ENCODE measurements around the gene LYAR. TPM values are rescaled to one million over a fixed set of nuclear protein-coding genes. Genes with fewer than 3 reads are reported as not detected.
A peak's percentile ranks its signal among the peaks of the same experiment; 100 is the strongest.

LYAR gene
- total RNA-seq, 2 donors from 2014 or later = 34.7 to 39.6 TPM

DNA sequence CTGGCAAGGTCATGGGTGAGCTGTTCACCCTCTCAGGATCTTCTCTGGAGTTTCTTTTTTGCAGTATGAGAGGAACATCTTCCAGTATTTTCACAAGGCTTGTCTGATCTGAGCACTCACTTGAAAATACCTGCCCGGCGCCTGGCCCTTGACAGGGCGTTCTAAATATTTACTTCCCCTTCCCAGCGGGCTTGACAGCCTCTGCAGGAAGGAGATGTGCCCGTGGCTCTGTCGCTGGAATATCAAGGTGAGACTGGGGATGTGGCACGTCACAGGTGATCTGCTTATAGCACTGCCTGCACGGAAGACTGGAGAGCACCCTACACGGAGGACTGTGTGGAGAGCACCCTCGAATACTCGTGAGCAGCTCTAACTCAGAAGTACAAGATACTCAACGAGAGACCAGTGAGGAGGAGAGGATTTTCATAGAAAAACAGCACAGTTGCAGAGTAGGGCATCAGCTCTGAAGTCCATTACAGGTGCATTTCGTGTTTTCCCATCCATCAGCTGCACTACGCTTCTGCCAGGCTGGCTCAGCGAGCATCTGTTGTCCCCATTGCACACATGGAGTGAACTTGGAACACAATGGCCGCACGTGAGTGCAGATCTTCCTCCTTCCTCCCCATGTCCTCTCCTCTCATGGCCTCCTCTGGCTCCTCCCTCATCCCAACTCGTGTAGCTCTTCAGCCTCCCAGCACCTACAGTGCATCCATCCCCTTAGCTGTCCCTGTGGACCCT is 32.2 kb upstream of the LYAR start:
- ATAC-seq = no peak
- no peaks in the 10 kb centered on the region for H3K9me3 Mint-ChIP-seq
- peaks cover 0 to 4% of the 10 kb centered on the region in 2 donors for H3K36me3 Mint-ChIP-seq
- DNase-seq (ENCODE audit: low spot score in 2 of 2) = no peak
- H3K27ac Mint-ChIP-seq = peak overlapping the region; percentile 28 to 46

DNA sequence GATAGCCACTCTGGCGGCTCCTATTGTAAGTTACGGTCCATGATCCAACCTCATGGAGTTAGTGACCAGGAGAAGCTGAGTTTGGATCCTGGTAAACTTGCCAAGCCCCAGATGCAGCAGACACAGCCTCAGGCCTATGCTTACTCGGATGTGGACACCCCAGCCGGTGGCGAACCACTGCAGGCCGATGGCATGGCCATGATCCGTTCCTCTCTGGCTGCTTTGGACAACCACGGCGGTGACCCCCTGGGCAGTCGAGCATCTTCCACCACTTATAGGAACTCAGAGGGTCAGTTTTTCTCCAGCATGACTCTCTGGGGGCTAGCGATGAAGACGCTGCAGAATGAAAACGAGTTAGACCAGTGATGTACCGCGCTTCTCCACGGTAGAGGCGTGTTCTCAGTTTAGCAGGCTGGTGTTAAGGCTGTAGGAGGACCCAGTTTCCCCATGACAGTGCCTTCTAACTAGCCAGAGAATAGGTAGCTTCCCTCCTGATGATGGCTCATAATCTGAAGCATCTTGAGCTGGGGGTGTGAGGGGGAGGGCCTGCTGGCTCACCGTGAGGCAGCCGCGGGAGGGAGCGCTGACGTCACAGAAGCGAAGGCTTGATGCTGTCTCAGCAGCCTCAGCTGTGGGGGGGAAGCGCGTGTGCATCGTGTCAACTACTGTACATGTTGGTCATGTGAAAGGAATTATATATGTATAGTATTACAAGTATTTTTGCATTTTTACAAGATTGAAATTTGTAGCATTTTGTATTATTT is 31.2 kb upstream of the LYAR start:
- ATAC-seq (no peak), DNase-seq (ENCODE audit: low spot score in 2 of 2) (no peak)
- no peak overlapping the region for H3K27ac Mint-ChIP-seq
- peaks cover 1 to 4% of the 10 kb centered on the region in 2 donors for H3K36me3 Mint-ChIP-seq
- H3K9me3 Mint-ChIP-seq = no peaks in the 10 kb centered on the region

DNA sequence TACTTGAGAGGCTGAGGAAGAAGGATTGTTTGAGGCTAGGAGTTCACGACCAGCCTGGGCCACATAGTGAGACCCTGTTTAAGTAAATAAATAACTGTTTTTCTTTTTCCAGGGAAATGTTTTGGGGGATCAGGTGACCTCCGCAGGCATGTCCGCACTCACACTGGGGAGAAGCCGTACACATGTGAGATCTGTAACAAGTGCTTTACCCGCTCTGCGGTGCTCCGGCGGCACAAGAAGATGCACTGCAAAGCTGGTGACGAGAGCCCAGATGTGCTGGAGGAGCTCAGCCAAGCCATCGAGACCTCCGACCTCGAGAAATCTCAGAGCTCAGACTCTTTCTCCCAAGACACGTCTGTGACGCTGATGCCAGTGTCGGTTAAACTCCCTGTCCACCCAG is 30.6 kb upstream of the LYAR start:
- H3K27ac Mint-ChIP-seq = no peak overlapping the region
- DNase-seq (ENCODE audit: low spot score in 2 of 2) = no peak
- peaks cover 4 to 7% of the 10 kb centered on the region in 2 donors for H3K36me3 Mint-ChIP-seq
- ATAC-seq = no peak
- no peaks in the 10 kb centered on the region for H3K9me3 Mint-ChIP-seq

DNA sequence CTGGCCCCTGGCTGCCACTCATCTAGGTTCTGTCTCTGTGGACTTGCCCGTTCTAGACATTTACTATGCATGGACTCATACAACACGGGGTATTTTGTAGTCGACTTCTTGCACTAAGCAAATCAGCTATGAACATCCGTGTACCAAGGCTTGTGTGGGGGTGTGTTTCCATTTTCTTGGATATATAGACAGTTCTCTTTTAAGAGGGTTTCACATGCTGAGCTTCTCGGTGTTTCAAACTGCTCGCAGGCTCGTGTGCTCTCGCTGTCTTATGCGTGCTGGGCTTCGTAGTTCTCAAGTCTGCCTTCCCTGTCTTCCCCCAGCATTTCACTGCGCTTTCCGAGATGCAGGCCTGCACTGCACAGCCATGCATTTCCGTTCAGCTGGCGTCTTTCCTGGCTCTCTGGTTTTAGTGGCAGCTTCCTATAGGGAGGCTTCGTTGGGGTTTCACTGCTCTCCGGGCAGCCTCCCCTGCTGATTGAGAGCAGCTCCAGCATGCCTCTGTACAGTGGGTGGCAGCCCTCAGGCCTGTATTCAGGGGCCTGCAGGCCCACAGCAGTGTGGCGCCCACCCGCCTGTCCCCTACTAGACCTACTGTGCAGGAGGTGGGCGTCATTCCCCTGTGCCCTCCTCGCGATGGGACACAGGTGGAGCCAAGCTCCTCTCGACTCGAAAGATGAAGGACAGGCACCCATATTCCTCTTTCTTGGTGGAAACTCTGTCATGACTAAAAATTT is 27.7 kb upstream of the LYAR start:
- ATAC-seq (no peak), DNase-seq (ENCODE audit: low spot score in 2 of 2) (no peak)
- H3K36me3 Mint-ChIP-seq = peaks cover 3 to 7% of the 10 kb centered on the region in 2 donors
- H3K27ac Mint-ChIP-seq = no peak overlapping the region
- no peaks in the 10 kb centered on the region for H3K9me3 Mint-ChIP-seq

DNA sequence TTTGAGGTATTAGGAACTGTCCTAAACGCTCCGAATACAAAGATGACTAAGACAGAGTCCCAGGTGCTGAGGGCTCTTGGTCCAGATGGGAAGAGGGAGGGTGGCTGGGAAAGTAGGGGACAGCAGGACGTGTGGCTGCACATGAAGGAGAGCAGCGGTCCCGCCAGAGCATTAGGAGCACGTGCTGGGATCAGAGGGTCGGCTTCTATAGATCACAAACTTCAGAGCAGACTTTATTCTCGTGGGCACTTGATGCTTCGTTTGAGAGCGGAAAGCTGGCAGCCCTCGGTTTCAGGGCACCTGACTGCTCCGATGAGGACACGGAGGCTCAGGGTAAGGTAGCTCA is 26.2 kb upstream of the LYAR start:
- Mint-ChIP-seq H3K27ac (peak overlapping the region in 1 of 2 donors; percentile 50), H3K36me3 (peaks cover 0 to 7% of the 10 kb centered on the region in 2 donors)
- DNase-seq (ENCODE audit: low spot score in 2 of 2) = no peak

DNA sequence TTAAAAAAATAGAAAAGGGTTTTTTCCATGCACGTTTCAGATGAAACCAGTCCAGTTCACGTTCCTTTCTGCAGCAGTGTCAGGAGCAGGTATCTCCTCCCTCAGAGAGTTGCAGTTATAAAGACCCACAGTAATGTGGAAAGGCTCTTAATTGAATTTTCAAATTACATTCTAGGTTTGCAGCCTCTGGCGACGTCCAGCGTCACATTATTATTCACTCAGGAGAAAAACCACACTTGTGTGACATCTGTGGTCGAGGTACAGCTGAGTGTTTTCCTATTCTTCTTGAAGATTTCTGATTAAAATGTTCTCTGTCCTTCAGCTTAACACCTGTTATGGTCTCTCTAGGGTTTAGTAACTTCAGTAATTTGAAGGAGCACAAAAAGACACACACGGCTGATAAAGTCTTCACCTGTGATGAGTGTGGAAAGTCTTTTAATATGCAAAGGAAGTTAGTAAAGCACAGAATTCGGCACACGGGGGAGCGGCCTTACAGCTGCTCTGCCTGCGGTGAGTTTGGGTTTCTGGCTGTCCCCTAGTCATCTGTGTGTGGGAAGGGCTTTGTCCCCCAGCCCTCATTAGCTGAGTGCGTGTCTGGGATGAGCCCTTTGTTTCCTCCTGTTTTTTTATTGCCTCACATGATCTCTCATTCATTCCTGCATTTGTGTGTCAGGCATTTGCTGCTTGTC is 25.7 kb upstream of the LYAR start:
- H3K36me3 Mint-ChIP-seq = peaks cover 0 to 7% of the 10 kb centered on the region in 2 donors
- H3K9me3 Mint-ChIP-seq = no peaks in the 10 kb centered on the region
- DNase-seq (ENCODE audit: low spot score in 2 of 2) (no peak), ATAC-seq (no peak)
- peak overlapping the region in 1 of 2 donors; percentile 50 for H3K27ac Mint-ChIP-seq

More for the DNA sequence above, 26.2 kb upstream of the LYAR start:
- no peaks in the 10 kb centered on the region for H3K9me3 Mint-ChIP-seq
- no peak for ATAC-seq

DNA sequence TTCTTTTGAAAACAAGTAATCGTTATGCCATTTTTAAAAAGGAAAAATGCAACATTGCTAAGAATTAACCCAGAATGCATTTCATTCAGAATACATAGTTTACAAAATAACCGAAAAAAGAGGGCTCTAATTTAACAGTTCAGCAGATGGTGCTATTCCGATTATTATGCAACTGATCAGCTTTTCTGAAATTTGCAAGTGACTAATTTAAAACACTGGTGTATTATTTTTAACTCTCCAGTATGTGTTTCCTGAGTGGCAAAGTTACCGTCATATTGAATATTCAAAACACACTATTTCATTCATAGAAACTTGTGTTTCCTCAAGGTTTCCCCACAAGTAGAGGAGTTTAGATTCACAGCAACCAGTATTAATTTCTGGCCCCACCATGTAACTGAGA is 21.2 kb upstream of the LYAR start:
- no peak for DNase-seq (ENCODE audit: low spot score in 2 of 2)
- no peaks in the 10 kb centered on the region for H3K9me3 Mint-ChIP-seq
- H3K27ac Mint-ChIP-seq = no peak overlapping the region
- no peak for ATAC-seq
- peaks cover 0 to 11% of the 10 kb centered on the region in 2 donors for H3K36me3 Mint-ChIP-seq

DNA sequence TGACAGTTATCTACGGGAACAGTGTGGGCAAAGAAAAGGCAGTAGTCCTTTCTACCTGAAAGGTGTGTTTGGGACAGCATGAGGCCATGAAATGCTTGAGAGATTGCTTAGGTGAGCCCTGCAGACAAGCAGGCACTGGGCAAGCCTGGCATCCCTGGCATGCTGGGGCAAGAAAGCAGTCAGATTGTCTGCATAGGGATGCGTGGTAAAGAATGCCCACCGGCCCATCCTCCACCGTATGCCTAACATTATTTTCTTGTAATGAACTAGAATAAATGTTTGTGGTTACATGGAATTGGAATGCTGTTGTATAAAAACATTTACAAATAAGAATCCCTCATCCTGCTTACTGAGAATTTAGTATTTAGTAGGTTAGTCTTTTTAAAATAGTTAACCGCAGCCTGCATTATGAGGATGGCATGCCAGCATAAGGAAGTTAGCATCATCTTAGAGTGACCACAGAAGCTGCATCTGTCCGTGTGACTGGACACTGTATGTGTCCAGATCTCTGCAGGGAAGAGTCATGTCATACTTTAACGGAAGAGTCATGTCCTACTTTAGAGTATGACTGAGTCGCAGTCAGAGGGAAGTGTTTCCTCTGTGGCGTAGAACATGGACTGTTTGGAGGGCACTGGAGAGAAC is 19.0 kb upstream of the LYAR start:
- ATAC-seq = no peak
- H3K27ac Mint-ChIP-seq = peak overlapping the region in 1 of 2 donors; percentile 76

DNA sequence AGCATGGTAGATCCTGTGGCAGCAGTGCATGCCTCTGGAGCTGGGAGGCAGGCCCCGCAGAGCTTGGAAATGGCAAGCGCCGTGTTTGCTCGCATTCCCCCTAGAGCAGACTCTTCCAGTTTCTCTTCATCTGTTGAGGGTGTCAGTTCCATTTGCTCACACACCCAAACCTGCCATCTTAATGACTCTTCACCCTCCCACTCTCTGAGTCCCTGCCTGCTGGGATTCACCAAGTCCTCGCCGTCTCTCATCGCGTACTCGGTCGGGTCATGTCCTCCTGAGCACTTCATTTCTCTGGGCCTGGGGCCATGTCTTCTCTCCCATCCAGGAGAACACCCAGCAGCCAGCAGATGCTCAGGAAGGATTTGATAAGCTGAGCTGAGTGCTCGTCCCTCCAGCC is 17.0 kb upstream of the LYAR start:
- no peak overlapping the region for H3K27ac Mint-ChIP-seq

More for the DNA sequence above, 19.0 kb upstream of the LYAR start:
- peaks cover 0 to 5% of the 10 kb centered on the region in 2 donors for H3K36me3 Mint-ChIP-seq
- no peak for DNase-seq (ENCODE audit: low spot score in 2 of 2)
- no peaks in the 10 kb centered on the region for H3K9me3 Mint-ChIP-seq

DNA sequence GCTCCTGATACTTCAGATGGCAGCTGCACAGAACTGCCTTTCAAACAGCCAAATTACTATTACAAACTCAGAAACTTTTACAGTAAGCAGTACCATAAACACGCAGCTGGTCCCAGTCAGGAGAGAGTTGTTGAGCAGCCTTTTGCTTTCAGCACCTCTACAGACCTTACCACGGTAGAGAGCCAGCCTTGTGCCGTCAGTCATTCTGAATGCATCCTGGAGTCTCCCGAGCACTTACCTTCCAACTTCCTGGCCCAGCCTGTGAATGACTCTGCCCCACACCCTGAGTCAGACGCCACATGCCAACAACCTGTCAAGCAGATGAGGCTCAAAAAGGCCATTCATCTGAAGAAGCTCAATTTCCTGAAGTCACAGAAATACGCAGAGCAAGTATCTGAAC is 12.5 kb upstream of the LYAR start:
- no peaks in the 10 kb centered on the region for H3K9me3 Mint-ChIP-seq
- DNase-seq (ENCODE audit: low spot score in 2 of 2) = no peak
- H3K27ac Mint-ChIP-seq = no peak overlapping the region
- peaks cover 0 to 14% of the 10 kb centered on the region in 2 donors for H3K36me3 Mint-ChIP-seq
- no peak for ATAC-seq

More for the DNA sequence above, 17.0 kb upstream of the LYAR start:
- H3K9me3 Mint-ChIP-seq = no peaks in the 10 kb centered on the region
- ATAC-seq (no peak), DNase-seq (ENCODE audit: low spot score in 2 of 2) (no peak)
- H3K36me3 Mint-ChIP-seq = peaks cover 0 to 14% of the 10 kb centered on the region in 2 donors

DNA sequence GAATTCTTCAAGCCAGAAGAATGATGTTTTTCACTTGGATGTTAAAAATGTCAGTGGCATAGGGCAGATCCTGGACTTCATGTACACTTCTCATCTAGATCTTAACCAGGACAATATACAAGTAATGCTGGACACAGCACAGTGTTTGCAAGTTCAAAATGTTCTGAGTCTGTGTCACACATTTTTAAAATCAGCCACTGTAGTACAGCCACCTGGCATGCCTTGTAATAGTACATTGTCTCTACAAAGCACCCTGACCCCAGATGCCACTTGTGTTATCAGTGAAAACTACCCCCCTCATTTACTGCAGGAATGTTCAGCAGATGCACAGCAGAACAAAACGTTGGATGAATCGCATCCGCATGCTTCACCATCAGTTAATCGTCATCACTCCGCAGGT is 12.0 kb upstream of the LYAR start:
- Mint-ChIP-seq H3K27ac (no peak overlapping the region), H3K36me3 (peaks cover 0 to 11% of the 10 kb centered on the region in 2 donors), H3K9me3 (no peaks in the 10 kb centered on the region)
- no peak for ATAC-seq
- no peak for DNase-seq (ENCODE audit: low spot score in 2 of 2)

DNA sequence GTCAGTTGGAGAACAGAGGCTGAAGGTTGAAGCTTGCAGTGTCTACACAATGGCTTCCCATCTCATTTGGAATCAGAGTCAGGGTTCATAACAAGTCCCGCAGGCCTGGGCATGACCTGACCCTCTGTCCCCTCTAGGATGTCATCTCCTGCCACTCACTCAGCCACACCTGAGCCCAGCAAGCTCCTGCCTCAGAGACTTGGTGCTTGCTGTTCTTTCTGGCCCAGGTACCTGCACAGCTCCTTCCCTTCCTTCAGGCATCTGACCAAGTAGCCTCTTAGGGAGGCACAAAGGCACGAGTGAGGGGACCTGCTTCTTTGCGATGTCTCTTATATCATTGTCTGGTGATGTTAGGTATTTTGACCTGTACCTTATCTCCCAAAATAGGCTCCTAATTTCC is 9.1 kb upstream of the LYAR start:
- DNase-seq (ENCODE audit: low spot score in 2 of 2) = no peak
- ATAC-seq = no peak
- Mint-ChIP-seq H3K9me3 (peaks cover 0 to 4% of the 10 kb centered on the region in 2 donors), H3K27ac (peak overlapping the region in 1 of 2 donors; percentile 52), H3K36me3 (peaks cover 9 to 17% of the 10 kb centered on the region in 2 donors)

DNA sequence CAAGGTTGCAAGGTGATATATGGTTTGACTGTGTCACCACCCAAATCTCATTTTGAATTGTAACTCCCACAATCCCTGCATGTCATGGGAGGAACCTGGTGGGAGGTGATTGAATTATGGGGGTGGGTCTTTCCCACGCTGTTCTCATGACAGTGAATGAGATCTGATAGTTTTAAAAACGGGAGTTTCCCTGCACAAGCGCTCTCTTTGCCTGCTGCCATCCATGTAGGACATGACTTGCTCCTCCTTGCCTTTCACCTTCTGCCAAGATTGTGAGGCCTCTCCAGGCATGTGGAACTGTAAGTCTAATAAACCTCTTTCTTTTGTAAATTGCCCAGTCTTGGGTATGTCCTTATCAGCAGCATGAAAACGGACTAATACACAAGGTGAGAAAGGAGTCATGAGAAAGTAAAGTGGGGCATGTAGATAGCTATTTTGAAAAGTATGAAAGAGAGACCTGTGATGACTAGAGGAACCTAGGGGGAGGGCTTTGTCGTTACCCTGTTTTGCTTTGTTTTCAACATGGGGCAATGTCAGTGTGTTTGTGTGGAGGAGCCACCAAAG is 6.4 kb upstream of the LYAR start:
- Mint-ChIP-seq H3K27ac (no peak overlapping the region), H3K9me3 (peaks cover 0 to 4% of the 10 kb centered on the region in 2 donors), H3K36me3 (peaks cover 0 to 17% of the 10 kb centered on the region in 2 donors)
- ATAC-seq (no peak), DNase-seq (ENCODE audit: low spot score in 2 of 2) (no peak)

DNA sequence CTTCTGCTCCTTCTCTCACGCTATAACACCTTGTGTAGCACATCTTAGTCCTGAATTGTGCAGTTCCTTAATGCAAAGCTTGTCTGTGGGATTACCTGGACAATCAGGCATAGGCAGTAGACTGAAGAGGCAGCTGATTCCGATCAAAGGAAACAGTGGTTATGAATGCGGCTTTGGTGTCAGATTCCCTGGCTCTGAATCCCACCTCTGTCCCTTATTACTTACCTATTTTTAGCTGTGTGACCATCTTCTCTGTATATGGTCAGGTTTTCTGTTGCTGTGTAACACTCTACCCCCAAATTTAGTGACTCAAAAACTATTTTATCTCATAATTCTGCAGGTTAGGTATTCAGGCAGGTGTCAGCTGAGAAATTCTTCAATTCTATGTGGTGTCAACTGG is 3.3 kb upstream of the LYAR start:
- Mint-ChIP-seq H3K36me3 (peaks cover 17 to 19% of the 10 kb centered on the region in 2 donors), H3K9me3 (peaks cover 0 to 4% of the 10 kb centered on the region in 2 donors), H3K27ac (no peak overlapping the region)
- DNase-seq (ENCODE audit: low spot score in 2 of 2) (no peak), ATAC-seq (no peak)

DNA sequence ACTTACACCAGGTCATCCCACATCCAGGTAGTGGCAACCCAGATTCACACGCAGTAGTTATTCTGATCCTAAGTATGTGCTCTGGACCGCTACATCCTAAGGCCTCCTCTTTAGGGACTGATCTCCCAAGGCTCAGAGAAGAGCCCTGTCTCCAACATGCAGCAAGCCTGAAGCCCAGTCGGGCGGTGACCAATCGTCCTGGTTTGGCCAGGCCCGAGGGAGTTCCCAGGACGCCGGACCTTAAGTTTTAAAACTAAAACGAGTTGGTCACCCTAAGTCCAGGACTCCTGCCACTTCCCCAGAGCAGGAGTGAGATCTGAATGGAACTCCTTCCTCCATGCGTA is 385 bp downstream of the LYAR start:
- Mint-ChIP-seq H3K36me3 (peaks cover 0 to 30% of the 10 kb centered on the region in 2 donors), H3K9me3 (no peaks in the 10 kb centered on the region), H3K27ac (peak overlapping the region; percentile 94 to 95)
- ATAC-seq = peak; percentile 8 to 17
- no peak for DNase-seq (ENCODE audit: low spot score in 2 of 2)

DNA sequence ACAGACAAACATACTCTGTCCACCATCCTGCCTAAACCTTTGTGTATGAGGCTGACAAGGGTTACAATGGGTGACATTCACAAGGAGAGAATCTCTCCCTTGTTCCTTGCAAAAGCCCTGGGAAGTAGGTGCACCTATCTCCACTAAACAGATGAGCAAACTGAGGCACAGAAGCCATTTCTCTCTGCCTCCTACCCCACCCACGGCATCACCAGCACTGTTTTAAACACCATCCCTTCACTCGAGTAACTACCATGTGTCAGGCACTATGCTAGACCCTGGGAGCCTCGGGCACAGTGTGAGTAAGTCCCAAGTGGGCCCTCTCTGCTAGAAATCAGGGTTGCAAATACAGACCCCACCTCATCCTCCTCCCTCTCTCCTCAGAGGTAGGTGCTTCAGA is 899 bp downstream of the LYAR start:
- Mint-ChIP-seq H3K27ac (peak overlapping the region; percentile 94 to 95), H3K36me3 (peaks cover 0 to 30% of the 10 kb centered on the region in 2 donors), H3K9me3 (no peaks in the 10 kb centered on the region)
- DNase-seq (ENCODE audit: low spot score in 2 of 2) (no peak), ATAC-seq (no peak)
